Panc1 (cell line): ENCODE data around the gene STMND1. TPM values are rescaled to one million over a fixed set of nuclear protein-coding genes. Genes with fewer than 3 reads are reported as not detected.

ENCODE experiments used
- ATAC-seq: fragments of 200-7000 bp; cut with Tn5 transposase; 2 replicates; pipeline ENCODE4 v1.9.1; 2020; ENCODE audit warnings: mild to moderate bottlenecking, moderate library complexity
- BruUV-seq: library from RNA; stranded (reverse); fragments of 400-500 nt; replicated peaks from 2 replicates; lab custom pipeline; 2021; lab: Mats Ljungman, UMichigan
- CTCF ChIA-PET: fragments of 300-600 bp; sonication (Branson Sonifier 250); formaldehyde crosslinking; loops from one replicate; lab custom pipeline; 2022; ENCODE audit warnings: antibody characterized with exemption; lab: Charles Lee
- POLR2A ChIA-PET: fragments of 300-600 bp; sonication (Branson Sonifier 250); formaldehyde crosslinking; loops from one replicate; lab custom pipeline; 2022; ENCODE audit warnings: antibody characterized with exemption; lab: Charles Lee
- DNase-seq: peaks from one replicate; pipeline ENCODE4 v3.0.0-alpha.2; 2010; ENCODE audit warnings: low read depth, low spot score
- H3K27ac ChIP-seq: 2 replicates; pipeline ENCODE4 v1.5.1; 2011; ENCODE audit warnings: mild to moderate bottlenecking, low read length, inconsistent platforms
- H3K27me3 ChIP-seq: fragments of 200-500 bp; sonication (Bioruptor generic); 2 replicates; pipeline ENCODE4 v1.6.0; 2014; ENCODE audit warnings: low read length, inconsistent platforms; ENCODE audit not compliant: control insufficient read depth, insufficient read depth
- H3K36me3 ChIP-seq: fragments of 200-500 bp; sonication (Bioruptor generic); 2 replicates; pipeline ENCODE4 v1.5.1; 2014; ENCODE audit warnings: inconsistent platforms, mild to moderate bottlenecking, low read length, moderate library complexity; ENCODE audit not compliant: control insufficient read depth, insufficient read depth
- H3K4me1 ChIP-seq: 2 replicates; pipeline ENCODE4 v1.5.1; 2011; ENCODE audit warnings: inconsistent platforms, mild to moderate bottlenecking, low read length, moderate library complexity; ENCODE audit not compliant: control insufficient read depth, insufficient read depth
- H3K4me3 ChIP-seq, 2 experiments: 2 replicates each; pipeline ENCODE4 v1.5.1; 2011 to 2012; ENCODE audit warnings: low read depth in 2 of 2, low read length in 2 of 2, mild to moderate bottlenecking in 2 of 2, inconsistent platforms in 1 of 2, moderate library complexity in 1 of 2
- H3K9me3 ChIP-seq: fragments of 200-500 bp; sonication (Bioruptor generic); 2 replicates; pipeline ENCODE4 v1.5.1; 2014; ENCODE audit warnings: low read depth, mild to moderate bottlenecking, inconsistent platforms, low read length, moderate library complexity; ENCODE audit not compliant: control insufficient read depth, insufficient read depth
- POLR2AphosphoS5 ChIP-seq: IDR thresholded peaks from 2 replicates; pipeline ENCODE4 v1.6.1; 2012; ENCODE audit warnings: mild to moderate bottlenecking, low read depth, low read length, moderate library complexity
- SIN3A ChIP-seq: IDR thresholded peaks from 2 replicates; pipeline ENCODE4 v1.6.1; 2012; ENCODE audit warnings: low read depth, mild to moderate bottlenecking, low read length, moderate library complexity, borderline replicate concordance; ENCODE audit not compliant: insufficient read depth
- TCF7L2 ChIP-seq: IDR thresholded peaks from 2 replicates; pipeline ENCODE4 v1.6.1; 2011; ENCODE audit warnings: mild to moderate bottlenecking, low read depth, low read length, inconsistent platforms
- in situ Hi-C: cut with HindIII; loops from 2 replicates; pipeline ENCODE4 v1.10.0; 2016; ENCODE audit warnings: low sequenced_read_pairs, low pct_unique_long_range_greater_than_20kb
- intact Hi-C: fragments of 100-400 bp; cut with micrococcal nuclease; formaldehyde crosslinking; loops from one replicate; pipeline ENCODE4 v1.10.0; 2022; ENCODE audit not compliant: unreplicated experiment
- total RNA-seq: library from RNA; stranded (reverse); gene quantifications from one replicate; pipeline ENCODE4 v1.2.1, GENCODE V29; 2021; ENCODE audit not compliant: unreplicated experiment
- TF ChIP-seq, protein P1 (sequence below): fragments of 450-650 bp; IDR thresholded peaks from 2 replicates; pipeline ENCODE4 v1.5.1; 2017; ENCODE audit warnings: mild to moderate bottlenecking
- TF ChIP-seq, protein P2 (sequence below), 2 experiments: IDR thresholded peaks; 2 replicates each; pipeline ENCODE4 v1.6.1; 2011 to 2012; ENCODE audit warnings: low read depth in 2 of 2, control low read depth in 1 of 2, low read length in 1 of 2, mild to moderate bottlenecking in 1 of 2, moderate library complexity in 1 of 2; ENCODE audit not compliant: insufficient read depth in 1 of 2

The STMND1 gene
- total RNA-seq, 1 experiment from 2014 or later, result not detected

DNA sequence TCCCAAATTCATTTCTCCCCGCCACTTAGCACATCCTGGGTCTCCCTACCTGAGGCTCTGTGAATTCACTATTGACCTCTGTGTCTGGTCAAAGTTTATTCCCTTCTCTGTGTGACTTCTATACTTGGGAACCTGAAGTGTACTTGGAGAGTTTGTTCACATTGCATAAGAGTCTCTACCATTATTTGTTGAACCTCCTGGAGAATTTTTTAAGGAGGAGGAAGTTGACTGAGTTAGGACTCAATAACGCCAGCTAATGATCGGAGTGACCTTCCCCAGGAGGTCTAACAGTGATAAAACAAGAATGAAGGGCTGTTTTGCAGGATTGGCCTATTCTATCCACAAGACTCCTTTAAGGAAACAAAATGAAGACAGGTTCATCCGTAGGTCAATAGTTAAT is 23.6 kb downstream of the STMND1 start:
- H3K27me3 ChIP-seq, result peaks cover 15% of the 10 kb centered on the region; the same call in 1 of the 2 replicates
- no peaks in the 10 kb centered on the region for H3K36me3 ChIP-seq
- ChIA-PET CTCF (interaction anchor here (0.5 kb wide), 1 partner anchor 31 kb away, joined by 3 read pairs; no protein-coding TSS in a partner anchor), POLR2A (no interaction called here)
- H3K4me3 ChIP-seq, result no peak overlapping the region
- H3K27ac ChIP-seq, result no peak overlapping the region
- DNase-seq (no peak), ATAC-seq (no peak)
- TF ChIP-seq POLR2AphosphoS5, result no peak
- TF ChIP-seq, protein P1, sequence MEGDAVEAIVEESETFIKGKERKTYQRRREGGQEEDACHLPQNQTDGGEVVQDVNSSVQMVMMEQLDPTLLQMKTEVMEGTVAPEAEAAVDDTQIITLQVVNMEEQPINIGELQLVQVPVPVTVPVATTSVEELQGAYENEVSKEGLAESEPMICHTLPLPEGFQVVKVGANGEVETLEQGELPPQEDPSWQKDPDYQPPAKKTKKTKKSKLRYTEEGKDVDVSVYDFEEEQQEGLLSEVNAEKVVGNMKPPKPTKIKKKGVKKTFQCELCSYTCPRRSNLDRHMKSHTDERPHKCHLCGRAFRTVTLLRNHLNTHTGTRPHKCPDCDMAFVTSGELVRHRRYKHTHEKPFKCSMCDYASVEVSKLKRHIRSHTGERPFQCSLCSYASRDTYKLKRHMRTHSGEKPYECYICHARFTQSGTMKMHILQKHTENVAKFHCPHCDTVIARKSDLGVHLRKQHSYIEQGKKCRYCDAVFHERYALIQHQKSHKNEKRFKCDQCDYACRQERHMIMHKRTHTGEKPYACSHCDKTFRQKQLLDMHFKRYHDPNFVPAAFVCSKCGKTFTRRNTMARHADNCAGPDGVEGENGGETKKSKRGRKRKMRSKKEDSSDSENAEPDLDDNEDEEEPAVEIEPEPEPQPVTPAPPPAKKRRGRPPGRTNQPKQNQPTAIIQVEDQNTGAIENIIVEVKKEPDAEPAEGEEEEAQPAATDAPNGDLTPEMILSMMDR, result no peak
- TF ChIP-seq, protein P2, sequence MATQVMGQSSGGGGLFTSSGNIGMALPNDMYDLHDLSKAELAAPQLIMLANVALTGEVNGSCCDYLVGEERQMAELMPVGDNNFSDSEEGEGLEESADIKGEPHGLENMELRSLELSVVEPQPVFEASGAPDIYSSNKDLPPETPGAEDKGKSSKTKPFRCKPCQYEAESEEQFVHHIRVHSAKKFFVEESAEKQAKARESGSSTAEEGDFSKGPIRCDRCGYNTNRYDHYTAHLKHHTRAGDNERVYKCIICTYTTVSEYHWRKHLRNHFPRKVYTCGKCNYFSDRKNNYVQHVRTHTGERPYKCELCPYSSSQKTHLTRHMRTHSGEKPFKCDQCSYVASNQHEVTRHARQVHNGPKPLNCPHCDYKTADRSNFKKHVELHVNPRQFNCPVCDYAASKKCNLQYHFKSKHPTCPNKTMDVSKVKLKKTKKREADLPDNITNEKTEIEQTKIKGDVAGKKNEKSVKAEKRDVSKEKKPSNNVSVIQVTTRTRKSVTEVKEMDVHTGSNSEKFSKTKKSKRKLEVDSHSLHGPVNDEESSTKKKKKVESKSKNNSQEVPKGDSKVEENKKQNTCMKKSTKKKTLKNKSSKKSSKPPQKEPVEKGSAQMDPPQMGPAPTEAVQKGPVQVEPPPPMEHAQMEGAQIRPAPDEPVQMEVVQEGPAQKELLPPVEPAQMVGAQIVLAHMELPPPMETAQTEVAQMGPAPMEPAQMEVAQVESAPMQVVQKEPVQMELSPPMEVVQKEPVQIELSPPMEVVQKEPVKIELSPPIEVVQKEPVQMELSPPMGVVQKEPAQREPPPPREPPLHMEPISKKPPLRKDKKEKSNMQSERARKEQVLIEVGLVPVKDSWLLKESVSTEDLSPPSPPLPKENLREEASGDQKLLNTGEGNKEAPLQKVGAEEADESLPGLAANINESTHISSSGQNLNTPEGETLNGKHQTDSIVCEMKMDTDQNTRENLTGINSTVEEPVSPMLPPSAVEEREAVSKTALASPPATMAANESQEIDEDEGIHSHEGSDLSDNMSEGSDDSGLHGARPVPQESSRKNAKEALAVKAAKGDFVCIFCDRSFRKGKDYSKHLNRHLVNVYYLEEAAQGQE (IDR thresholded peaks at IDR 0.05; ENCODE audit: insufficient read depth in 1 of 2, low read depth in 2 of 2, low read length in 1 of 2), result no peak
- no peak for TF ChIP-seq TCF7L2
- TF ChIP-seq SIN3A, result no peak
- intact Hi-C loops, result no loop called here
- no TSS peak for BruUV-seq
- no peaks in the 10 kb centered on the region for H3K4me1 ChIP-seq
- H3K9me3 ChIP-seq, result no peaks in the 10 kb centered on the region
- in situ Hi-C loops, result no loop called here

DNA sequence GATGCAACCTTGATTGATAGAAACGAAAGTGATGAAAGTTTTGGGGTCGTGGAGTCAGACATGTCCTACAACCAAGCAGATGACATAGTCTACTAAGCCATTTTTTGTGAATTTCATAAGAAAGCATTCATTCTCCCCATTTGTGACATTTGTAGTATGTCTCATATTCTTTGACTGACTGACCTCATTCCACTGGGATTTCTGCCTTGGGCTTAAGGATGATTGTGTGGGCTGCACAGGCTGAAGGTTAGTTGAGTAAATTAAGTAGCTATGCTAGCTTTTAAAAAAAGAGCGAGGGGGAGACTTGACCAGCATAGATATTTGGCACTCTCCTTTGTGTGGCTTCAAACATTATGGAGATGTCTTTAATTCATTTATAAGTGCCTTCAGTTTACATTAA is 28.9 kb downstream of the STMND1 start:
- CTCF ChIA-PET, result no interaction called here
- Histone ChIP-seq H3K4me3 (no peak overlapping the region), H3K27ac (no peak overlapping the region), H3K9me3 (no peaks in the 10 kb centered on the region), H3K4me1 (no peaks in the 10 kb centered on the region), H3K27me3 (0 out of 2 replicates have a peak, but pooled peaks cover 7% of the 10 kb centered on the region), H3K36me3 (no peaks in the 10 kb centered on the region)
- ATAC-seq (no peak), DNase-seq (no peak)
- intact Hi-C loops (no loop called here), in situ Hi-C loops (no loop called here)
- BruUV-seq, result no TSS peak
- TF ChIP-seq, protein P2 (IDR thresholded peaks at IDR 0.05; ENCODE audit: insufficient read depth in 1 of 2, low read depth in 2 of 2, low read length in 1 of 2), result no peak
- TF ChIP-seq SIN3A (no peak), POLR2AphosphoS5 (no peak), TCF7L2 (no peak)
- TF ChIP-seq, protein P1, result no peak
- POLR2A ChIA-PET, result no interaction called here
